Muscle of leg (tissue), 16 donors: ENCODE results near the gene LMNTD2. TPM values are rescaled to one million over a fixed set of nuclear protein-coding genes. Genes with fewer than 3 reads are reported as not detected.

Source experiments
- DNase-seq: peaks from one replicate; pipeline ENCODE4 v3.0.0; 2013
- H3K27ac ChIP-seq: one replicate; pipeline ENCODE4 v1.5.1; 2013; ENCODE audit warnings: mild to moderate bottlenecking, low read length, control low read depth
- H3K27me3 ChIP-seq: one replicate; pipeline ENCODE4 v1.6.1; 2013; ENCODE audit warnings: low read length; ENCODE audit not compliant: control insufficient read depth, insufficient read depth
- H3K36me3 ChIP-seq: one replicate; pipeline ENCODE4 v1.6.1; 2013; ENCODE audit warnings: low read length; ENCODE audit not compliant: control insufficient read depth, insufficient read depth
- H3K4me1 ChIP-seq: one replicate; pipeline ENCODE4 v1.6.1; 2013; ENCODE audit warnings: low read length; ENCODE audit not compliant: control insufficient read depth, insufficient read depth
- H3K4me3 ChIP-seq: one replicate; pipeline ENCODE4 v1.5.1; 2013; ENCODE audit warnings: low read length, control low read depth
- H3K9me3 ChIP-seq: replicated peaks from 2 replicates; pipeline ENCODE4 v1.6.1; 2013; ENCODE audit warnings: low read depth, low read length; ENCODE audit not compliant: control insufficient read depth
- WGBS: methylation state at CpG from one replicate; pipeline ENCODE4 v1.1.5; 2013; ENCODE audit warnings: missing lambda C conversion rate; ENCODE audit not compliant: insufficient coverage; 5-methylcytosine and 5-hydroxymethylcytosine counted together
- long read RNA-seq, 11 donors: transcript quantifications; one replicate each; lab custom pipeline, GENCODE V29; 2026
- polyA plus RNA-seq, 8 donors: library from polyadenylated mRNA; unstranded; fragments of 120-200 nt; gene quantifications; one replicate each; pipeline versions ENCODE4 v1.2.1 to v1.2.3, GENCODE V29; 2013; ENCODE audit warnings: inconsistent platforms in 1 of 8, low replicate concordance in 1 of 8; ENCODE audit not compliant: insufficient read length in 8 of 8, insufficient read depth in 1 of 8
- total RNA-seq: library from RNA; stranded (reverse); fragments of 120-200 nt; gene quantifications from one replicate; pipeline ENCODE4 v1.2.4, GENCODE V29; 2013

Gene LMNTD2, protein sequence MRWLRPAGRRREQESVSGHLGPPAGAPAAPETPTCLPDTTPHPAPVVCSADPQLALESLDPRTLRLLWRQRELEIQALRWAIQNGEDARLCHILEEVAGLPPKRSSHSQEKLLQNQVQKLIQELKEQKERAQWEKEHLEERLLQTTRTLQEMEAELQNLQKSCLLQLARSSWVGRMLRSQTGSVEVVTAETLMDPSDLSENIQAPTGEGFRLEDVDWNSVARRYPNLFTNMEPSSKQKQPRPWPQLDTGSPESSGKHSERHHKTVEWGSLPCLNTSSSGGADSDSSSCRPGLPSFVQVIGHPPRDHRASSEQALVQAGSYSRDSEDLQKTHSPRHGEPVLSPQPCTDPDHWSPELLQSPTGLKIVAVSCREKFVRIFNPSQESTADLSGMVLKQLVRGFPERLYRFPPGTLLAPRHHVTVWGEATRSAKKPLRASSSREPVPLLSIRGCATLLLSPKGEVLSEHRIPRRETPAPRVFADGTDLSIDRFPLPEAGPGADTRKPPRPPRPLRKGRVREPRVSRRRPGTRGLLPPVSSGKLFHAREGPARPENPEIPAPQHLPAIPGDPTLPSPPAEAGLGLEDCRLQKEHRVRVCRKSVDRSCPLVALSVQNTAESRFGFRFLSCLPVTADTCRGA
- total RNA-seq (0.22 TPM), polyA plus RNA-seq (1 to 10 TPM in 2 of 8 donors, under 1 TPM in 6; 0.25 to 1.5 (median 0.62) TPM)
- long read RNA-seq, donor 1 = 0 reads
- long read RNA-seq, donor 2 = 0 reads
- long read RNA-seq, donor 3 = 0 reads
- long read RNA-seq, donor 4 = 0 reads
- long read RNA-seq, donor 5 = 0 reads
- long read RNA-seq, donor 6 = 0 reads
- long read RNA-seq, donor 7 = 0 reads
- long read RNA-seq, donor 8 = 0 reads
- long read RNA-seq, donor 9 = 0 reads
- long read RNA-seq, donor 10 = 0 reads
- long read RNA-seq, donor 11 = 0 reads

DNA sequence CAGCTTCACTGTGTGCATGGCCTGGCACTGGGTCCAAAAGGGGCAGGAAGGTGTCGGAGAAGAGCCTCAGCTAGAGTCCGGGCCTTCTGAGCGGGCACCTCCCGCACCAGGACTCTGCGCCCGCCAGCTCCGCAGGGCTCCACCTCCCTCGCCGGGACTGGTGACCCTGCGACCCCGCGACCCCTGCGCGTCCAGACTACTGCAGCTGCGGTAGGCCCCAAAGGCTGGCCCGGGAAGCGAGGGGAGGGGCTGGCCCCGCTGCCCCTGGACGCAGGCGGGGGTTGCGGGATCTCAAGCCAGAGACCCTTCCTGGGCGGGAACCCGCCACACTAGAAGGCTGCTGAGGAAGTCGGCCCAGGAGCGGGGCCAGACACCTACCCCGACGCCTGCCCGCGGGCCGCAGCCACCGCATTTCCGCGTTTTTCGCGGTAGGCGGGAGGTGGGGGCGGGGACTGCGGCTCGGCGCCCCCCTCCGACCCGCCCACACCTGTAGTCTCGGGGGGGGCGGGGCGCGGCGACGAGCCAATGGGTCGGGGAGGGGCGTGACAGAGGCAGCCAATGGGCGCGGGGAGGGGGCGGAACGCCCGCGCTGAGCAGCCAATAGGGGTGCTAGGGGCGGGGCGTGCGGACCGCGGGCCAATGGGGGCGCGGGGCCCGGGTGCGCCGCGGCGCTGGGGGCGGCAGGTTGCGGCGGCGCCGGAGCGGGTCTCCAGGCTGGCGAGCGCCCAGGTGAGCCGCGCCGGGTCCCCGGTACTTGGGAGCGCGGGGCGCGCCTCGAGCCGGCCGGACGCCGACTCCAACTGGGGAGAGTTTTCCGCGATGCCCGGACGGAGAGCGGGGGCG is at the start of gene LMNTD2, which contains the start of gene RASSF7:
TSS of gene LMNTD2 (minus strand) at position 434 of the 843 bp plus-strand sequence. CDS start at position 412, 22 bp downstream.
TSS of gene RASSF7 (plus strand) at position 666 of the 843 bp plus-strand sequence. CDS start 799 bp downstream, outside the sequence.
- no peaks in the 10 kb centered on the region for H3K9me3 ChIP-seq
- H3K4me3 ChIP-seq = peak within 1 kb of the TSS; percentile 56
- H3K36me3 ChIP-seq = no peaks in the 10 kb centered on the region
- peaks cover 20% of the 10 kb centered on the region for H3K4me1 ChIP-seq
- peaks cover 57% of the 10 kb centered on the region for H3K27me3 ChIP-seq
- WGBS = under 1% methylated on average over 71 of the region's 95 CpGs
- DNase-seq = peak; percentile 88
- H3K27ac ChIP-seq = no peak within 1 kb of the TSS

DNA sequence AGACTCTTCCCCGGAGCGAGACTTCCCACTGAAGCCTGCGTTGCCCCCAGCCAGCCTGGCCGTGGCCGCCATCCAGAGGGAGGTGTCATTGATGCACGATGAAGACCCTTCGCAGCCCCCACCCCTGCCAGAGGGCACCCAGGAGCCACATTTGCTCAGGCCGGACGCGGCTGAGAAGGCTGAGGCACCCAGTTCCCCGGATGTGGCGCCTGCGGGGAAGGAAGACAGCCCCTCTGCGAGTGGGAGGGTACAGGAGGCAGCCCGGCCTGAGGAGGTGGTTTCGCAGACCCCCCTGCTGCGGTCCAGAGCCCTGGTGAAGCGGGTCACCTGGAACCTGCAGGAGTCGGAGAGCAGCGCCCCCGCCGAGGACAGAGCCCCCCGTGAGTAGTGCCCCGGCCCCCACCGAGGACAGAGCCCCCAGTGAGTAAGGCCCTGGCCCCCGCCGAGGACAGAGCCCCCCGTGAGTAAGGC is 48.8 kb upstream of the LMNTD2 start:
- no peaks in the 10 kb centered on the region for H3K27me3 ChIP-seq
- H3K27ac ChIP-seq = no peak overlapping the region
- DNase-seq = no peak
- no peaks in the 10 kb centered on the region for H3K9me3 ChIP-seq
- peaks cover 93% of the 10 kb centered on the region for H3K36me3 ChIP-seq
- WGBS = 91% methylated on average over 28 of the region's 28 CpGs
- H3K4me3 ChIP-seq = no peak overlapping the region
- H3K4me1 ChIP-seq = peaks cover 31% of the 10 kb centered on the region

DNA sequence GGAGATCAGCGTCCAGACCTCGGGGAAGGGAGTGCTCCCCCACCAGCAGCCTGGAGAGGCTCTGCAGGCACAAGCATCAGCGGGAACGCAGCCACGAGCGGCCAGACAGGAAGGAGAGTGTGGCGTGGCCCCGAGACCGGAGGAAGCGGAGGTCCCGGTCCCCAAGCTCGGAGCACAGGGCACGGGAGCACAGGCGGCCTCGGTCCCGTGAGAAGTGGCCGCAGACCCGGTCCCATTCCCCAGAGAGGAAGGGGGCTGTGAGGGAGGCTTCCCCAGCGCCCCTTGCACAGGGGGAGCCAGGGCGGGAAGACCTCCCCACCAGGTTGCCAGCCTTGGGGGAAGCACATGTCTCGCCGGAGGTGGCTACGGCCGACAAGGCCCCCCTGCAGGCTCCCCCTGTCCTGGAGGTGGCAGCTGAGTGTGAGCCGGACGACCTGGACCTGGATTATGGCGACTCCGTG is 48.3 kb upstream of the LMNTD2 start:
- peaks cover 93% of the 10 kb centered on the region for H3K36me3 ChIP-seq
- no peak for DNase-seq

DNA sequence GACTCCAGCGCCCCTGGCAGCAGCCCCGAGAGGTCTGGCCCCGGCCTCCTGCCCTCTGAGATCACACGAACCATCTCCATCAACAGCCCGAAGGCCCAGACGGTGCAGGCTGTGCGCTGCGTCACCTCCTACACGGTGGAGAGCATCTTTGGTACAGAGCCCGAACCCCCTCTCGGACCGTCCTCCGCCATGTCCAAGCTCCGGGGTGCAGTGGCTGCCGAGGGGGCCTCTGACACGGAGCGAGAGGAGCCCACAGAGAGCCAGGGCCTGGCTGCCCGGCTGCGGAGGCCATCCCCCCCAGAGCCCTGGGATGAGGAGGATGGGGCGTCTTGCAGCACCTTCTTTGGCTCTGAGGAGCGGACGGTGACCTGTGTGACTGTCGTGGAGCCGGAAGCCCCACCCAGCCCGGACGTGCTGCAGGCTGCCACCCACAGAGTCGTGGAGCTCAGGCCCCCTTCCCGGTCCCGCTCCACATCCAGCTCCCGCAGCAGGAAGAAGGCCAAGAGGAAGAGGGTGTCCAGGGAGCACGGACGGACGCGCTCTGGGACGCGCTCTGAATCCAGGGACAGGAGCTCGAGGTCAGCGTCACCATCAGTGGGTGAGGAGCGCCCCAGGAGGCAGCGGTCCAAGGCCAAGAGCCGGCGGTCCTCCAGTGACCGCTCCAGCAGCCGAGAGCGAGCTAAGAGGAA is 47.6 kb upstream of the LMNTD2 start:
- no peak overlapping the region for H3K4me3 ChIP-seq
- WGBS = 85% methylated on average over 40 of the region's 45 CpGs
- no peak overlapping the region for H3K27ac ChIP-seq
- DNase-seq = no peak
- H3K9me3 ChIP-seq = no peaks in the 10 kb centered on the region
- no peaks in the 10 kb centered on the region for H3K27me3 ChIP-seq
- peaks cover 19% of the 10 kb centered on the region for H3K4me1 ChIP-seq
- peaks cover 91% of the 10 kb centered on the region for H3K36me3 ChIP-seq

More for the DNA sequence above, 48.3 kb upstream of the LMNTD2 start:
- 73% methylated on average over 25 of the region's 28 CpGs for WGBS
- Histone ChIP-seq H3K9me3 (no peaks in the 10 kb centered on the region), H3K4me1 (peaks cover 25% of the 10 kb centered on the region), H3K27me3 (no peaks in the 10 kb centered on the region), H3K4me3 (no peak overlapping the region), H3K27ac (no peak overlapping the region)

DNA sequence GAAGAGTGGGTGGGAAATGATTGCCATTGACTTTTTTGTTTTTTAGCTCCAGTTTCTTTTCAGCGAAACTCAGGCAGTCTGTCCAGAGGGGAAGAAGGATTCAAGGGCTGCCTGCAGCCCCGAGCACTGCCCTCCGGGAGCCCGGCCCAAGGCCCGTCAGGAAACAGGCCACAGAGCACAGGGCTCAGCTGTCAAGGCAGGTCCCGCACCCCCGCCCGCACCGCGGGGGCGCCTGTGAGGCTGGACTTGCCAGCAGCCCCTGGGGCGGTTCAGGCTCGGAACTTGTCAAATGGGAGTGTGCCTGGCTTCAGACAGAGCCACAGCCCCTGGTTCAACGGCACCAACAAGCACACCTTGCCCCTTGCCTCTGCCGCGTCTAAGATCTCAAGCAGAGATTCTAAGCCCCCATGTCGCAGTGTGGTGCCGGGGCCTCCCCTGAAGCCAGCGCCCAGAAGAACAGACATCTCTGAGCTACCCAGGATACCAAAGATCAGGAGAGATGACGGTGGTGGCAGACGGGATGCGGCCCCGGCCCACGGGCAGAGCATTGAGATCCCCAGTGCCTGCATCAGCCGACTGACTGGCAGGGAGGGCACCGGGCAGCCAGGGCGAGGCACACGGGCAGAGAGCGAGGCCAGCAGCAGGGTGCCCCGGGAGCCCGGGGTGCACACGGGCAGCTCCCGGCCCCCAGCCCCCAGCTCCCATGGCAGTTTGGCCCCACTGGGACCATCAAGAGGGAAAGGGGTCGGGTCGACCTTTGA is 46.7 kb upstream of the LMNTD2 start:
- Histone ChIP-seq H3K9me3 (no peaks in the 10 kb centered on the region), H3K27me3 (no peaks in the 10 kb centered on the region), H3K36me3 (peaks cover 90% of the 10 kb centered on the region), H3K27ac (no peak overlapping the region), H3K4me3 (no peak overlapping the region), H3K4me1 (peaks cover 10% of the 10 kb centered on the region)
- 91% methylated on average over 33 of the region's 35 CpGs for WGBS
- DNase-seq = no peak

DNA sequence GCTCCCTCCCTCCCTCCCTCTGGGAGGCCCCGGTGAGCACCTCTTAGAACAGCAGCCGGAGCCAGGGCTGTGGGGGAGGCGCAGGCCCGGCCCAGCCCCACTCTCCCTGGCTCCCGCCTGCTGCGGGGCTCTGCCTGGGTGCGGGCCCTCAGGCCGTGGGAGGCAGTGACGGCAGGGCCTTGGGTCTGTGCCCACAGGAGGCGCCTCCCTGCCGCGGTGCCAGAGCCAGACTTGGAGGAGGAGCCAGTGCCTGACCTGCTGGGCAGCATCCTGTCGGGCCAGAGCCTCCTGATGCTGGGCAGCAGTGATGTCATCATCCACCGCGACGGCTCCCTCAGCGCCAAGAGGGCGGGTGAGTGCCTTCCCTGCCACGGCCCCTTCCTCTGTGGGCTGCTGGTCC is 45.7 kb upstream of the LMNTD2 start:
- Histone ChIP-seq H3K4me3 (no peak overlapping the region), H3K4me1 (peaks cover under 1% of the 10 kb centered on the region), H3K9me3 (no peaks in the 10 kb centered on the region), H3K27me3 (no peaks in the 10 kb centered on the region), H3K27ac (no peak overlapping the region), H3K36me3 (peaks cover 91% of the 10 kb centered on the region)
- DNase-seq = no peak
- 85% methylated on average over 17 of the region's 19 CpGs for WGBS

DNA sequence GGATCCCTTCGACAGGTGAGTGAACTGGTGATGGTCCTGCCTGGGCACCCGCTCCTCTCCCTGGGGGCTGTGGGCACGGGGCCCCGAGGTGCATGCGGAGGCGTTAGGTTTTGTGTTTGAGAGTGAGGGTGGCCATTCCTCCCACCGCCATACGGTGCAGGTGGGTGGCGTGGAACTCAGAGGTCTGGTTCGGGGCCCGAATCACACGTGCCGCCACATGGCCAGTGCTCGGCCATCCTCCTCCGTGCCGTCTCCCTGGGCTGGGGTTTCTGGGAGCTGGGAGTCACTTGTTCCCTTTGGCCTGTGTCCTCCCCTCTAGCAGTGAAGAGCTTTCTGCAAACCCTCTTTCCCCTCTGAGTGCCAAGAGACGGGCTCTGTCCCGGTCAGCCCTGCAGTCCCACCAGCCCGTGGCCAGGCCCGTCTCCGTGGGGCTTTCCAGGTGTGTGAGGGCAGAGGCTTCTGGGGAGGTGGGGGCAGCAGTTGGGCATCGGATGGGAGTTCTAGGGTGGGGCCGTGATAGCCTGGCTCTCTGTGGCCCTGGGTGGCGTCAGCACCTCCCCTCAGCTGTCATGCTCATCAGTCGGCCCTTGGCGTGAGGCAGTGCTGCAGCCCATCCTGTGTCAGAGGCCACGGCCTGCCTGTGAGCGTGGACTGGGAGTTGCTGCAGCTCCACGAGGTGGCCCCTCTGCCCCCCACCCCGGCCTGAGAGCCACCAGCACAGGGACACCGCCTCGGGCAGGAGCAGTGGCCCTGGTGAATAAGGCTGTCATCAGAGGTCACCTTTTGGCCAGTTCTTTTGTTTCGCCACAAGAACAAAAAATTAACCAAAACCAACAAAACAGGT is 45.0 kb upstream of the LMNTD2 start:
- no peak overlapping the region for H3K4me3 ChIP-seq
- DNase-seq = no peak
- 94% methylated on average over 21 of the region's 33 CpGs for WGBS
- no peaks in the 10 kb centered on the region for H3K9me3 ChIP-seq
- H3K36me3 ChIP-seq = peaks cover 88% of the 10 kb centered on the region
- no peaks in the 10 kb centered on the region for H3K27me3 ChIP-seq
- no peak overlapping the region for H3K27ac ChIP-seq
- no peaks in the 10 kb centered on the region for H3K4me1 ChIP-seq

DNA sequence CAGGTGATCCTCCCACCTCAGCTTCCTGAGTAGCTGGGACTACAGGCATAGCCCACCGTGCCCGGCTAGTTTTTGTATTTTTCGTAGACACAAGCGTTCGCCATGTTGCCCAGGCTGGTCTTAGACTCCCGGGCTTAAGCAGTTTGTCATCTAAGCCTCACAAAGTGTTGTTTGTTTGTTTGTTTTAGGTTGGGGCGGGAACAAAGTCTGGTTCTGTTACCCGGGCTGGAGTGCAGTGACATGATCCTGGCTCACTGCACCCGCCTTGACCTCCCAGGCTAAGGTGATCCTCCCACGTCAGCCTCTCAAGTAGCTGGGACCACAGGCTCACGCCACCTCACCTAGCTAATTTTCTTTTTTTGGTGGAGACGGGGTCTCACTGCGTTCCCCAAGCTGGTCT is 42.6 kb upstream of the LMNTD2 start:
- Histone ChIP-seq H3K9me3 (no peaks in the 10 kb centered on the region), H3K4me3 (no peak overlapping the region), H3K36me3 (peaks cover 82% of the 10 kb centered on the region), H3K27ac (no peak overlapping the region), H3K27me3 (no peaks in the 10 kb centered on the region), H3K4me1 (no peaks in the 10 kb centered on the region)
- WGBS = 91% methylated on average over 11 of the region's 13 CpGs
- DNase-seq = no peak
